Amygdala (tissue), 56 donors: ENCODE measurements around the gene HTR2B.
"Not testable (repeated sequence)": the region's sequence is repeated elsewhere in the genome, so short reads cannot be mapped to it uniquely, and the experiment has no call there.

Experiments used
- DNase-seq, 56 donors: peaks; one replicate each; lab custom pipeline; 2025; lab: John Stamatoyannopoulos, UW

Gene HTR2B

DNA sequence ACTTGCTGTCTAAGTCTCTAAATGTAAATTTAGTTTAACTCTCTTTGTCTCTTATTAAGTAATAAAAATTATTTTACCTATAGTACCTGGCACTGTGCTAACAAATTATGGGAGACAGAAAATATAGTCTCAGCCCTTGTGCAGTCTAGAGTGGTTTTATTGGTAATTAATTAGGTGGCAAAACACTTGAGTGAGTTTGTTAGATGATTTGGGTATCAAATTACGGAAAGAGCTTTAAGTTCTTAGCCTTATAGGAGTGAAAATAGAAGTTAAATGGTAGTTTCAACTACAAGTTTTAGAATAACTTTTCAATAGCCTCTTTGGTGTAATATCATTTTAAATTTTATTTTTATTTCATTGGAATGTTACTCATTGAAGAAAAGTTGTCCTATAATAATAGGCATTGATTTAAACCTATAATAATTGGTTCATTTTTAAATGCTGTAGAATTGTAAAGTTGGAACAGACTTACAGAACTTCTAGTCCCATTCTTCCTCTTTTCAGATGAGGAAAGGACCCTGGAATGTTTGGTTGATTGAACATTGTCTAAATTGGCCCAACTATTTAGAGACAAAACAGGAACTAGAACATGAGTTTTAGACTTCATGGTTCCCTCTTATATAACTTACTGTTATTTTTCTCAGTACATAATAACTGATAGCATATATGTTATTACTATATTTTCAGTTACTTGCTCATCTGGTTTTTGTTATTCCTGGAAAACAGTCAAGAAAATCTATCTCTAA is 10.2 kb upstream of the HTR2B start:
- DNase-seq, result no peak

DNA sequence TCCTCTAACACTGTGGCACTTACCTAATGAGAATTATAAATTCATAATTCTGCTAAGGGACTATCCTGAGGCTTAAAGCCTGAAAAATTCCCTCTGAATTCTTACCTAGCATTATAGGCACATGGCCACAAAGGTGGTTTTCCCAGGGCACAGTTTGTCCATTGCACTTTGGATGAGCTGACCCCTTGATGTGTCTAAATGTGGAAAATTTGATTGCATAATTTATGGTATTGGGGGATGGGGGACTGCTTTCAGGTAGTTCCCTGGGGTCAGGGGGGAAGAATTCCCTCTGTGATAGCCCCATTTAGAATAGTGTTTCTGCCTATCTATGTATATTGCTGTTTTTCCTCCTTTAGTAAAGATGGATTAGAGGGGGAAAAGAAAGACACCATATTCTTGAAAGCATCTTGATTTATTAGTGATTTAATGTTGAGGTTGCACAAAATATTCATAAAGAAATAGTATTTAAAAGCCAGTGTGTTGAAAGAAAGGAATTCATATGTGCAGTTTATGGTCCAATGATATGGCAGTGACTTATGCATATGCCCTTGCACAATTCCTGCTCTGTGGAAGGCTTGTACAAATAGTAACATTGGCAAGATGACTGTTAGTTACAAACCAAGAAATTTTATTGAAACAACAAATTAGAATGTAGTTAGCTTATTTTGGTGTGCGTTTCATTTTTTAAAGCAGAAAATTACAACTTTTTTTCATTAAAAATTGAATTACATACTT is 8.7 kb upstream of the HTR2B start:
- DNase-seq, result no peak

DNA sequence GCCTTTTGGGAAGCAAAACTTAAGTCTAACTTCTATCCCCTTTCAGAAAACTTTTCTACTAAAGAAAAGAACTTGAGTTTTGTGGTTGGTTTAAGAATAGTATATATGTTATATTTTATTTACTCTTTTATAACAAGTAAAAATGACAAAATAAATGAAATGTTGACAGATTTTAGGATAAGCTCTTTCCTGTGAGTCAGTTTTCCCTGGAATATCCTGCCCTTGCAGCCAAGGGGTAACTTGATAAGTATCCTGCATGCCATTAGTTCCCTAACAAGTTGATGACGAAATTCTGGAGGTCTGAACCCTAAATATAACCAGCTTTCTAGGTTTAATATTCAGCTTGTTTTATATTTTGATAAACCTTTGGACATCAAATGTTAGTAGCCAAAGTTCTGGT is 7.3 kb upstream of the HTR2B start:
- no peak for DNase-seq

DNA sequence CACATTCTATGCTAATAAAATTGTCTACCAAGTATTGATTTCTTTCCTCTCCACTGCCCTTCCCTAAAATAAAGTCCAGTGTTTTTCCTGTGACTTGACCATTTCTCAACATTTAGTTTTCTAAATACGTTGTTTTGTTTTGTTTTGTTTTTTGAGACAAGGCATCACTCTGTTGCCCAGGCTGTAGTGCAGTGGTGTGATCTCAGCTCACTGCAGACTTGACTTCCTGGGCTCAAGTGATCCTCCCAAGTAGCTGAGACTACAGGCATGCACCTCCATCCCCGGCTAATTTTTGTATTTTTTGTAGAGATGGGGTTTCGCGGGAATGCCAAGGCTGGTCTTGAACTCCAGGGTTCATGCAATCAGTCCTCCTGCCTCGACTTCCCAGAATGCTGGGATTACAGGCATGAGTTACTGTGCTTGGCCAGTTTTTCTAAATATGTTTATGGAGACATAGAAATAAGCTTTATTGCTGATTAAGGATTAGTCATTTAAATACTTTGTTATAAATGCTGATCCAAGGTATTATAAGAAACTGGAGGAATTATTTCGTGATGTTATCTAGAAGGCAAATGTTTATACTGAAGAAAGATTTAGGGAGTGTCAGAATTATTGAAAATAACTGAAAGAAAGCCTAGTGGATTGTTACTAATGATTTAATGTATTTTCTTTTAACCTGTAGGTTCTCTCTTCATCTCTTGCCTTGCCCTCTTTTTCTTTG is 5.7 kb upstream of the HTR2B start:
- no peak for DNase-seq

DNA sequence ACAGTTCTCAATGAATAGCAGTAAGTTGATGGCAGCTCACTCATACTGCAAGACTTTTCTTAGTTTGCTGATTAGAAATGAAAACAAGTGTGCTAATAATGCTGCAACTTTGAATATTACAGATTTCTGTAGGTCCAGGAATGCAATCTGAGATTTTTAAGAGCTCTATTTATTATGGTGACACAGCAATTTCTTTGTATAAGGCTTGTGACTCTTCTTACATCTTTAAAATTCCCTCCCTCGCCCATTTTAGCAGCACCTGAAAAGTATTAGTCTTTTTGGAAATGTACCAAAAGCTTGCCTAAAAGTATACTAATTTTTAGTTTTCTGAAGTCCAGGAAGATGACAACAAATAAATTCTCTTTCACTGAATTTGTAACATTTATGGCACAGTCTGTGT is 4.4 kb upstream of the HTR2B start:
- no peak for DNase-seq

DNA sequence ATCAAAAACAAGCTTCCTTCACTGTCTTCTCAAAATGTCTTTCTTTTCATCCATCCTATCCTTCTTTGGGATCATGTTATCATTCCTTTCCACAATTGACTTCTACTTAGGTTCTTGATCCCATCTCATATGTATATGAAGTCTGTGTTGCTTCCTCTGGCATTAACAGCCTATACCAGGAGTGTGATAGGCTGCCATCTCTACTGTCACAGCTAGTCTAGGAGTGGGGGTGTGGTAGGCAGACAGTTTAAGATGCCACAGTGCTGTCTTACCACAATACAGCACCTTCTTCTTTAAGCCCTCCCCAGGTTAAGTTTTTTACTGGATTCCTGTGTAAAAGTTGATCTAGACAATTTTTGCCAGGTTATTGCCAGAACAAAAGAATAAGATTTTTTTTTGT is 3.7 kb upstream of the HTR2B start:
- DNase-seq, result no peak

DNA sequence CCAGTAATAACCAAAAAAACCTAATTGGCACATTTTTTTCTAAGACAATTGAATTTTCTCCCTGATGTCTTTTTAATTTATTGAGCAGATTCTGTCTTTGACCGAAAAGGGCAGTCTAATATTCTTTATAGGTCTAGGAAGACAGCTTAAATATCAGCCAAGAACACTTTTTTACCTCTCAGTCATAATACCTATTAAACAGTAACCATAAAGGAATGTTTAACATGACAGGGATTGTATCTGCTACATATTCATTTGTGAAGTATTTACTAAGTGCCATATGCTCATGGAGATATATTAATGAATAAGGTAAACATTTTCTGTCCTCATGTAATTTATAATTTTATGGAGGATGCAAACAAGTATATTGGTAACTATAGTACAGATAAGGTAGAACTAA is 3.1 kb upstream of the HTR2B start:
- DNase-seq, result no peak

DNA sequence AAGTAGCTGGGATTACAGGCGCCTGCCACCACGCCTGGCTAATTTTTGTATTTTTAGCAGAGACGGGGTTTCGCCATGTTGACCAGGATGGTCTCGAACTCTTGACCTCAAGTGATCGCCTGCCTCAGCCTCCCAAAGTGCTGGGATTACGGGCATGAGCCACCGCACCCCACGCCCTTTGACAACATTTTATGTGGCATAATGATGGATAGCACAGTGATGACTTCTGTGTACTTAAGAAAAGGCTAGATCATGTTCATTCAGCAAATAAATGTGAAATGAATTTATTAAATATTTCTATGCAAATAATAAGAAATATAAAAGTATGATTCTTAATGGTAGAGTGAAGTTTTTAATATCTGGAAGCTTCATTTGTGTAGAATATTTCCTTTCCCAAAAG is 2.6 kb upstream of the HTR2B start:
- DNase-seq, result no peak

DNA sequence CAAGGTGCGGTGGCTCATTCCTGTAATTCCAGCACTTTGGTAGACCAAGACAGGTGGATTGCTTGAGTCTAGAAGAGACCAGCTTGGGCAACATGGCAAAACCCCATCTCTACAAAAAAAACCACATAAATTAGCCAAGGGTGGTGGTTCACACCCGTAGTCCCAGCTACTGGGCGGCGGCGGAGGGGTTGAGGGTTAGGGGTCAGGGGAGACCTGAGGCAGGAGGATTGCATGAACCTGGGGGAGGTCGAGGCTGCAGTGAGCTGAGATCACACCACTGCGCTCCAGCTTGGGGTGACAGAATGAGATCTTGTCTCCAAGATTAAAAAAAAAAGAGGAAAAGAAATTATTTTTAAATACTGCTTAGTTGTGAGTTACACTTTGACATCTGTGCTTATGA is 1.3 kb upstream of the HTR2B start:
- no peak for DNase-seq

DNA sequence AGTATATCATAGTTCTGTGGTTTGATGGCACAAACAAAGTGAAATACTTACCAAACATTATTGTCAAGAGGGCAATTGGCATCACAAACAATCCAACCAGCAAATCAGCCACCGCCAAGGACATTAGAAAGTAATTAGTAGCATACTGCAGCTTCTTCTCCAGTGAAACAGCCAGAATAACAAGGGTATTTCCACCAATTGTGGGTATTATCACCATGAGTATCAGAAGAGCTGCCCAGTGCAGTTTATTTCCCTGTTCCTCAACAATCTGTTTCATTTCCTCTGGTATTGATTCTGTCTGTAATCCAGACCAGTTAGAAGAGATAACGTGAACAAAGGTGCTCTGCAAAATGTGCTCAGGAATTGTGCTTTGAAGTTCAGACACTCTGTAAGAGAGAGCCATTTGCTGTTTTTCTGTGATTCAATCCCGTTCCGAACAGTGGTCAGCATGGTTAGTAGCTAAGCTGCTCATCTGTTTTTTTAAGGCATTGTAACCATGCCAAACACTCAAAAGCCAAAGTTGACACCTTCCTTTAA is 1.4 kb downstream of the HTR2B start:
- no peak for DNase-seq

DNA sequence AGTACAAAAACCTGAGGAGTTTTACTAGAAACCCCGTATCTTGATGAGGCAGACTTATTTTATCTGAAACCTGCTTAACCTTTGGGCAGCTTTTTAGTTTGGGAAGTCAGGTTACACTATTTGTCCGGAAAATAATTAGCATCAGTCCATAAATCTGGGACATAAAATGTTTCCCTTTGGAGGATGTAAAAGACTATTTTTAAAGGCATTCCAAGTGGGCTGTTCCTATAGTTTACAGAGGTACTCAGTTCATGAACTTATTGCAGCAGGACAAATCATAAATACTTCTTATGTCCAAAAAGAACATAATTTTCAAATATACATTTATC is 6.3 kb downstream of the HTR2B start:
- DNase-seq, result no peak

DNA sequence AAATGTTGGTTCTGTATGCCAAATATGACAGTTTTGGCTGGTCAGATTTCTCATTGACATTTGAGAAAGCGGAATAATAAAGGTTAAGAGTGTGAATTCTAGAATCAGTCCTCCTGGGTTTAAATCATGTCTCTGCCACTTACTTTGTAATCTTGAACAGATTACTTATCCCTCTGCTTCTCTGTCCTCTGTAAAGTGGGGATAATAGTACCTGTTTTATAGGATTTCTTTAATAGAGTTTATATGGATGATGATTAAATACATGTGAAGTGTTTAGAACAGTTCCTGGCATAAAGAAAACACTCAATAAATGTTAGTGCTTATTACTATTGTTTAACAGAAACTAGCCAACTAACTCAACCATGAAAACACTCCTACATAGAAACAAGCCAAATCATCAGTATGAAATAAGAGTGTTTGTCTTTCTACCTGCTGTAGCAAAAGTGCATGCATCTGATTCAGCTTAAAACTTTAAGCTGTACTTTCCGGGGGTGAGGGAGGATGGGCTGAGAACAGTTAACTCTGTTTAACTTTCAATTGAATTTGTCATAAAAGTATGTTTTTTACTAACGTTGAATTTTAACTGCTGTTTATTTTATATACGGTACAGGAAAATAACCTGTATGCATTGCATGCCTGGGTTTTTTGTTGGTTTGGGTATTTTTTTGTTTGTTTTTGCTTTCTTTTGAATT is 6.8 kb downstream of the HTR2B start:
- no peak for DNase-seq

DNA sequence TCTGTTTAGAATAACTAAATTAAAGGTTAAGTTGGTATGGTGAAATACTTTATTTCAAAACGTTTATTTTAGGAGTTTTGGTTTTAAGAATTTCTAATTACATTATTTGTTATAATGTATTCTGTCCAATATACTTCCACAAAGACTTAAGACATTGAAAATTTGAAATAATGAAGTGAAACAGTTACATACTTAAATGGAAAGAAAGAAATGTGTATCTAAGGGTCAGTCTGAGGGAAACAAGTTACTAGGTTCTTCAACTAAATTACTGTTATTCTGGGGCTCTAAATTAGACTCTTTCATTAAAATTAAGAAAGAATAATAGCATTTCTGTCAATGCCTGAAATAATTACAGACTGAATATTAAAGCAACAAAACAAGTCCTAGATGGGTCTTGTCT is 7.7 kb downstream of the HTR2B start:
- DNase-seq, result no peak

DNA sequence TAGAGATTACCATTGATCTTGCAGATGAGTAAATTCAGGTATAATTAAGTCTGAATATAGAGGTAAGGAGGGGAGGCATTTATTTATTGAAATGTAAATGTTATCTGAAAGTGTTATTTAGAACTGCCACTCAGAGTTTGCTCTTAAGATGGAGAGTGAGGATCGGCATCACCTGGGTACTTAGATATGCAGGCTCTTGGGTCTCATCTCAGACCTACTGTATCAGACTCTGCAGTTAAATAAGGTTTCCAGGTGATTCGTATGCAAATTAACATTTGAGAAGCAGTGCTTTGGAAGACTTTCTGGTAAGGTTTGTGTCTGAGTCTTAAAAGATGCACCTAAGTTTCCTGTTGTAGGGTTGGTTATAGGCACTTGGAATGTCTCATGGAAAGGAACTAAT is 9.2 kb downstream of the HTR2B start:
- DNase-seq, result no peak

DNA sequence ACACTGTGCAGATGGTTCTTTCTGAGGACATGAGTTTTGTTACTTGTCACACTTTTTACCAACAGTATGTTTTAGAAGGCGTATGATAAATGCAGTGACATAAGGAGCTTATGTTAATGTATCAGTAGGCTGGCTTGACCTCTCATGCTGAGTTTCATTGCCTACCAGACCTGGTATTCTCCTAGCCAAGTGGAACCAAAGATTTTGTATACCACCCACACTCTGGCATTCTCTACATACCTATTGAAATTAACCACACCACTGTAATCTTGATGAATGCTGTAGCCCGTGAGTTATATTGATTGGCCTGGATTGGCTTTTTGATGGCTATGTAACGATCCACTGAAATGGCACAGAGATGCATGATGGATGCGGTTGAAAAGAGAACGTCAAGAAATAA is 11.4 kb downstream of the HTR2B start:
- no peak for DNase-seq

DNA sequence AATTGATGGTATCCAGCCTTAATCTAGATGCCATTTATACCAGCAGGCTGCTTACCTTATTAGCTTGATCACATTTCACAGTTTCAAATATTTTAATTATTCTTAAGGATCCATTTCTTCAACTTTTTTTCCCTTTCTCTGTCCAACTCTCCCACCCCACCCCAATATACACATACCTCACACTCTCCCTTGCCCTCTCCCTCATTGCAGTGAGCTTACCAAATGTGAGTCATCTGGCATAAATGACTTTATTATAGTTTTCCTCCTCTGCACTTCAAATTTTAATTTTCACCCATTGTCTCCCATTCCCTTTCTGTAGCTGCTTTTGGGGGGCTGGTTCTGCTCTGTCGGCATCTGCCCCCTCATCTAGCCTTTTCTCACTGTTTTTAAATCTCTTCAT is 12.9 kb downstream of the HTR2B start:
- DNase-seq, result no peak

DNA sequence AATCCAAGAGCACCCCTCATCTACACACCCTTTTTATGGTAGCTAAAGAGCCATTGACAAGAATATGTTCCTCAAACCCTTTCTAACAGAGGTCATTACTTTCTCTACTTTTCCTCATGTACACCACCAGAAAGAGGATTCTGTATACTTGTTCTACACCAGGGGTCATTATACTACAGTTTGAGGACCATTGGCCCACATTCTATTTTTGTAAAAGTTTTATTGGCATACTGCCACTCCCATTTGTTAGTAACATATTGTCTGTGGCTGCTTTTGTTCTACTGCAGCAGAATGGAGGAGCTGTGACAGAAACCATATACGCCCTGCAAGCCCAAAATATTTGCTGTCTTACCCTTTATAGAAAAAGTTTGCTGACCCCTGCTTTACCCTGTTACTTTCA is 14.3 kb downstream of the HTR2B start:
- no peak for DNase-seq

DNA sequence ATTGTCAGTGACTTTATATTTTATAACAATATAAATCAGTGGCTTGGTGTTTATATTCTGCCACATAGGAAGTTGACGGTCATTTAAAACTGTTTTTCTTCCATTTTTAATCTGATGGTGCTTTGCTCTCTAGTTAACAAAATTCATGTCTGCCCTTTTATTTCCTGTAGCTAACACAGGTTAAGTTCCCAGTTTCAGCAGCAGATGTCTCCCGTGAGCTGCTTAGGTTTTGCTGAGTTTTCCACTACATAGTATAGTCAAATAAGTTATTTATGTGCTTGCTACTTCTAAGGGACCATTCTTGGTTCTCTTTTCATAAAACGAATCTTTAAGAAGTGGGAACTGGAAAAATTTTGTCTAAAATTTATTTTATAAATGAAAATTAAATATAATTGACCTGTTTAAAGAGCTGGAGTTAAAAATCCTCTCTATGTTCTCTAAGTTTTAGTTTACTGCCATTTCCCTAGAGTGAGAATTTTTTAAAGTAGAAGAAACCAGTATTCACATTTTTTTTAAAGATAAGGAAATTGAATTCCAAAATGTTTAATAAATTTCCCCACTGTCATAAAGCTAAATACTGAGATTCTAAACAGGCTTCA is 20.6 kb downstream of the HTR2B start:
- DNase-seq, result peak in 35 of 56 donors; percentile 1 to 83 (median 14)

DNA sequence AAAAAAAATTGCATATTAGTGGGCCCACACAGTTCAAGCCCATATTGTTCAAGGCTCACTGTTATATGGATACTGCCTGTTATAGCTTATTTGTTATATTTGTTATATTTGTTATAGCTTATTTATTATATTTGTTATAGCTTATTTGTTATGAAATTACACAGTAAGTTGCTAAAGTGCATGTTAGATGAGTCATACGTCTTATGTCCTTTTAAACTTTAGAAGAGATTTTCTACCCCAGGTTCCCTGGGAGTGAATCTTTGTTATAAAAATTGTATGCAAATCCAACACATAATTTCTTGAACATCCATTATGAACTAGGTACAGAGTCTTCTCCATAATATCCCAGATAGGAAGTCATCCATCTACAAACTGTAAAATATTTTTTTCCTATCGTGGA is 22.1 kb downstream of the HTR2B start:
- DNase-seq, result no peak

DNA sequence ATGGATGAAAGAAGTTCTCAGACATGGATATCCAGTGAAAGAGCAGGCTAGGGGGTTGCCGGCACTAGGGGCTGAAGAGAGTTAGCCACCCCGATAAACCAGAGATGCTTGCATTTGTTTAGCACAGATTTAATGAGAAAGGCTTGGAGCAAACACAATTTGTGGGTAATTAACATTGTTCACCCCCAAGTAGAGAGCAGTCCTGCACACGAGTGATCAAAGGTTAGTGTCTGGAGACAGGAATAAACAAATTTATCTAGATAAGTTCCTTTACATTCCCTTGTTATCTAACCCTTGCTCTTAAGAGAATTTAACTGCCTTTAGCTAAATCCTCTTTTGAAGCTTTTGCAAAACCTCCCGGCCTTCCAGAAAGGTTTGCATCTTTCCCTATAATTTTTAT is 23.9 kb downstream of the HTR2B start:
- no peak for DNase-seq

DNA sequence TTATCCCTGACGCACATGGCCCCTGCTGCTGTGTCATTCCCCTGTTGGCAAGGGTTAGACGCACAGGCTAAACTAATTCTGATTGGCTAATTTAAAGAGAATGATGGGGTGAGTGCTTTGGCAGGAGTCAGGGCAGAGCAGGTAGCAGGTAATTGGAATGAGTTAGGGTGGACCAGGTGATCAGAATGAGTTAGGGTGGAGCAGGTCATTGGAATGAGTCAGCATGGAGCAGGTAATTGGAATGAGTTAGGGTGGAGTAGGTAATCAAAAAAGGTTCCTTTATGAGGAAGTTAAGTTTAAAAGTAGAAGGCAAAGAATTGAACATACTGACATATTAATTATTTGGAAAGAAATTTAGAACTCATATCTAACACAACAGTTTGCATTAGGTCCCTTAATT is 24.5 kb downstream of the HTR2B start:
- DNase-seq, result not testable (repeated sequence)
